Panc1 (cell line): ENCODE results near the gene TXNDC9.

Experiments
- CTCF ChIP-seq: fragments of 450-650 bp; IDR thresholded peaks from 2 replicates; pipeline ENCODE4 v1.5.1; 2017; ENCODE audit warnings: mild to moderate bottlenecking
- POLR2AphosphoS5 ChIP-seq: IDR thresholded peaks from 2 replicates; pipeline ENCODE4 v1.6.1; 2012; ENCODE audit warnings: mild to moderate bottlenecking, low read depth, low read length, moderate library complexity

- TF ChIP-seq CTCF, result no peak
- no peak for TF ChIP-seq POLR2AphosphoS5
Measured at GRCh38 chr2:99275882-99276281, 60.3 kb downstream of the TXNDC9 start.
